ENCODE data around the gene SHISA9. TPM values are rescaled to one million over a fixed set of nuclear protein-coding genes. Genes with fewer than 3 reads are reported as not detected.

SHISA9 gene
- total RNA-seq, 2 donors from 2014 or later = 0.08 to 0.24 TPM

GRCh38 chr16:13176711-13177110, 275.3 kb downstream of the SHISA9 start:
- Mint-ChIP-seq H3K9me3 (peaks cover 3% of the 10 kb centered on the region), H3K27me3 (peaks cover 13% of the 10 kb centered on the region), H3K36me3 (ENCODE audit: low read depth) (no peaks in the 10 kb centered on the region), H3K4me1 (no peaks in the 10 kb centered on the region), H3K4me3 (no peak overlapping the region), H3K27ac (no peak overlapping the region)
- no peak for ATAC-seq (replicated peaks)

- no peaks in the 10 kb centered on the region for H3K4me1 Mint-ChIP-seq
- no peaks in the 10 kb centered on the region for H3K36me3 Mint-ChIP-seq (ENCODE audit: low read depth)
- H3K9me3 Mint-ChIP-seq = peaks cover 4% of the 10 kb centered on the region
- H3K4me3 Mint-ChIP-seq = no peak overlapping the region
- peaks cover 13% of the 10 kb centered on the region for H3K27me3 Mint-ChIP-seq
- ATAC-seq (replicated peaks) = no peak
- H3K27ac Mint-ChIP-seq = no peak overlapping the region
Measured at GRCh38 chr16:13178318-13178717, 276.9 kb downstream of the SHISA9 start.

- ATAC-seq (replicated peaks) = no peak
- Mint-ChIP-seq H3K4me1 (no peaks in the 10 kb centered on the region), H3K4me3 (no peak overlapping the region), H3K27me3 (peaks cover 9% of the 10 kb centered on the region), H3K27ac (no peak overlapping the region), H3K9me3 (peaks cover 11% of the 10 kb centered on the region), H3K36me3 (ENCODE audit: low read depth) (no peaks in the 10 kb centered on the region)
Measured at GRCh38 chr16:13181432-13181831, 280.0 kb downstream of the SHISA9 start.

GRCh38 chr16:13186813-13187212, 285.4 kb downstream of the SHISA9 start:
- no peak for ATAC-seq (replicated peaks)
- Mint-ChIP-seq H3K4me1 (no peaks in the 10 kb centered on the region), H3K27ac (no peak overlapping the region), H3K4me3 (no peak overlapping the region), H3K9me3 (peaks cover 14% of the 10 kb centered on the region), H3K36me3 (ENCODE audit: low read depth) (no peaks in the 10 kb centered on the region), H3K27me3 (no peaks in the 10 kb centered on the region)

GRCh38 chr16:13189250-13189649, 287.9 kb downstream of the SHISA9 start:
- H3K4me3 Mint-ChIP-seq = no peak overlapping the region
- H3K27ac Mint-ChIP-seq = no peak overlapping the region
- peaks cover 7% of the 10 kb centered on the region for H3K9me3 Mint-ChIP-seq
- H3K4me1 Mint-ChIP-seq = no peaks in the 10 kb centered on the region
- H3K27me3 Mint-ChIP-seq = no peaks in the 10 kb centered on the region
- no peak for ATAC-seq (replicated peaks)
- no peaks in the 10 kb centered on the region for H3K36me3 Mint-ChIP-seq (ENCODE audit: low read depth)

GRCh38 chr16:13193721-13194120, 292.3 kb downstream of the SHISA9 start:
- Mint-ChIP-seq H3K36me3 (ENCODE audit: low read depth) (no peaks in the 10 kb centered on the region), H3K27me3 (no peaks in the 10 kb centered on the region), H3K4me1 (no peaks in the 10 kb centered on the region), H3K9me3 (peaks cover 7% of the 10 kb centered on the region), H3K27ac (no peak overlapping the region), H3K4me3 (no peak overlapping the region)
- ATAC-seq (replicated peaks) = no peak

GRCh38 chr16:13194766-13195165, 293.4 kb downstream of the SHISA9 start:
- no peaks in the 10 kb centered on the region for H3K36me3 Mint-ChIP-seq (ENCODE audit: low read depth)
- H3K9me3 Mint-ChIP-seq = peaks cover 7% of the 10 kb centered on the region
- H3K4me3 Mint-ChIP-seq = no peak overlapping the region
- ATAC-seq (replicated peaks) = no peak
- H3K27me3 Mint-ChIP-seq = no peaks in the 10 kb centered on the region
- H3K27ac Mint-ChIP-seq = no peak overlapping the region
- H3K4me1 Mint-ChIP-seq = no peaks in the 10 kb centered on the region

- no peaks in the 10 kb centered on the region for H3K9me3 Mint-ChIP-seq
- H3K27ac Mint-ChIP-seq = no peak overlapping the region
- no peaks in the 10 kb centered on the region for H3K4me1 Mint-ChIP-seq
Measured at GRCh38 chr16:13203725-13204124, 302.3 kb downstream of the SHISA9 start.

GRCh38 chr16:13205352-13205751, 304.0 kb downstream of the SHISA9 start:
- Mint-ChIP-seq H3K4me3 (no peak overlapping the region), H3K4me1 (no peaks in the 10 kb centered on the region), H3K27ac (no peak overlapping the region), H3K27me3 (no peaks in the 10 kb centered on the region), H3K36me3 (ENCODE audit: low read depth) (no peaks in the 10 kb centered on the region), H3K9me3 (no peaks in the 10 kb centered on the region)
- ATAC-seq (replicated peaks) = no peak

More at GRCh38 chr16:13203725-13204124, 302.3 kb downstream of the SHISA9 start:
- H3K36me3 Mint-ChIP-seq (ENCODE audit: low read depth) = no peaks in the 10 kb centered on the region
- H3K4me3 Mint-ChIP-seq = no peak overlapping the region
- ATAC-seq (replicated peaks) = no peak
- H3K27me3 Mint-ChIP-seq = no peaks in the 10 kb centered on the region

GRCh38 chr16:13206606-13207005, 305.2 kb downstream of the SHISA9 start:
- H3K4me1 Mint-ChIP-seq = no peaks in the 10 kb centered on the region
- H3K27me3 Mint-ChIP-seq = no peaks in the 10 kb centered on the region
- ATAC-seq (replicated peaks) = no peak
- no peaks in the 10 kb centered on the region for H3K9me3 Mint-ChIP-seq
- no peak overlapping the region for H3K27ac Mint-ChIP-seq
- H3K4me3 Mint-ChIP-seq = no peak overlapping the region
- H3K36me3 Mint-ChIP-seq (ENCODE audit: low read depth) = no peaks in the 10 kb centered on the region

- Mint-ChIP-seq H3K36me3 (ENCODE audit: low read depth) (no peaks in the 10 kb centered on the region), H3K4me1 (no peaks in the 10 kb centered on the region), H3K4me3 (no peak overlapping the region), H3K27me3 (no peaks in the 10 kb centered on the region), H3K9me3 (no peaks in the 10 kb centered on the region), H3K27ac (no peak overlapping the region)
- ATAC-seq (replicated peaks) = no peak
Measured at GRCh38 chr16:13207151-13207550, 305.8 kb downstream of the SHISA9 start.

GRCh38 chr16:13223666-13224065, 322.3 kb downstream of the SHISA9 start:
- Mint-ChIP-seq H3K4me3 (no peak overlapping the region), H3K4me1 (no peaks in the 10 kb centered on the region), H3K36me3 (ENCODE audit: low read depth) (no peaks in the 10 kb centered on the region), H3K27me3 (peaks cover 4% of the 10 kb centered on the region), H3K9me3 (peaks cover 17% of the 10 kb centered on the region), H3K27ac (no peak overlapping the region)
- ATAC-seq (replicated peaks) = no peak

GRCh38 chr16:13229039-13229438, 327.6 kb downstream of the SHISA9 start:
- no peak overlapping the region for H3K27ac Mint-ChIP-seq
- peaks cover 14% of the 10 kb centered on the region for H3K9me3 Mint-ChIP-seq
- no peak overlapping the region for H3K4me3 Mint-ChIP-seq
- no peak for ATAC-seq (replicated peaks)
- peaks cover 4% of the 10 kb centered on the region for H3K27me3 Mint-ChIP-seq
- no peaks in the 10 kb centered on the region for H3K4me1 Mint-ChIP-seq
- no peaks in the 10 kb centered on the region for H3K36me3 Mint-ChIP-seq (ENCODE audit: low read depth)

- Mint-ChIP-seq H3K4me1 (no peaks in the 10 kb centered on the region), H3K36me3 (ENCODE audit: low read depth) (no peaks in the 10 kb centered on the region), H3K4me3 (no peak overlapping the region), H3K27ac (no peak overlapping the region), H3K27me3 (peaks cover 4% of the 10 kb centered on the region), H3K9me3 (peaks cover 18% of the 10 kb centered on the region)
- ATAC-seq (replicated peaks) = no peak
Measured at GRCh38 chr16:13231365-13231764, 330.0 kb downstream of the SHISA9 start.

- Mint-ChIP-seq H3K27ac (no peak overlapping the region), H3K9me3 (peaks cover 5% of the 10 kb centered on the region), H3K27me3 (no peaks in the 10 kb centered on the region), H3K36me3 (ENCODE audit: low read depth) (no peaks in the 10 kb centered on the region), H3K4me3 (no peak overlapping the region), H3K4me1 (no peaks in the 10 kb centered on the region)
- ATAC-seq (replicated peaks) = no peak
Measured at GRCh38 chr16:13234999-13235398, 333.6 kb downstream of the SHISA9 start.

- Mint-ChIP-seq H3K27ac (no peak overlapping the region), H3K27me3 (no peaks in the 10 kb centered on the region), H3K36me3 (ENCODE audit: low read depth) (no peaks in the 10 kb centered on the region), H3K4me1 (no peaks in the 10 kb centered on the region), H3K9me3 (peaks cover 8% of the 10 kb centered on the region), H3K4me3 (no peak overlapping the region)
- ATAC-seq (replicated peaks) = no peak
Measured at GRCh38 chr16:13236308-13236707, 334.9 kb downstream of the SHISA9 start.
